Cardiac muscle cell (in vitro differentiated cells and primary cell): ENCODE data around the gene PFAS. TPM values are rescaled to one million over a fixed set of nuclear protein-coding genes. Genes with fewer than 3 reads are reported as not detected.

Source experiments
- DNase-seq, 2 donors: peaks; one replicate each; pipeline versions ENCODE4 v3.0.0 to v3.0.0-alpha.2; 2010 to 2017; ENCODE audit warnings: low read depth in 1 of 2, low spot score in 1 of 2
- H3K27ac ChIP-seq: fragments of 200-600 bp; sonication (generic); 2 replicates; pipeline ENCODE4 v1.5.1; 2016
- H3K27me3 ChIP-seq: fragments of 200-600 bp; sonication (generic); 2 replicates; pipeline ENCODE4 v1.6.0; 2016; ENCODE audit warnings: control low read depth
- H3K36me3 ChIP-seq: fragments of 200-600 bp; sonication (generic); 2 replicates; pipeline ENCODE4 v1.5.1; 2016; ENCODE audit warnings: control low read depth
- H3K4me1 ChIP-seq: fragments of 200-600 bp; sonication (generic); 2 replicates; pipeline ENCODE4 v1.8.1; 2017; ENCODE audit warnings: low read depth, mild to moderate bottlenecking, mixed run types
- H3K4me3 ChIP-seq: fragments of 200-600 bp; sonication (generic); 2 replicates; pipeline ENCODE4 v1.5.1; 2016; ENCODE audit warnings: mild to moderate bottlenecking
- H3K9me3 ChIP-seq: fragments of 200-600 bp; sonication (generic); 2 replicates; pipeline ENCODE4 v1.5.1; 2017; ENCODE audit warnings: low read depth, mild to moderate bottlenecking, control low read depth
- polyA plus RNA-seq: library from polyadenylated mRNA; unstranded; fragments of >200 nt; fragmentation: Nextera tagmentation; extraction: Ambion mirVana; gene quantifications from 2 replicates; pipeline ENCODE4 v1.2.1, GENCODE V29; 2016
- total RNA-seq: library from RNA; depleted of rRNA; stranded (reverse); fragments of >200 nt; gene quantifications from 2 replicates; pipeline ENCODE4 v1.2.3, GENCODE V29; 2016
- TF ChIP-seq, protein P1 (sequence below): IDR thresholded peaks from 2 replicates; pipeline ENCODE4 v1.5.1; 2012; ENCODE audit warnings: low read depth, mild to moderate bottlenecking, low read length

Gene PFAS
- total and polyA plus RNA-seq, 2 experiments from 2014 or later, result 48.2 to 62.5 TPM

DNA sequence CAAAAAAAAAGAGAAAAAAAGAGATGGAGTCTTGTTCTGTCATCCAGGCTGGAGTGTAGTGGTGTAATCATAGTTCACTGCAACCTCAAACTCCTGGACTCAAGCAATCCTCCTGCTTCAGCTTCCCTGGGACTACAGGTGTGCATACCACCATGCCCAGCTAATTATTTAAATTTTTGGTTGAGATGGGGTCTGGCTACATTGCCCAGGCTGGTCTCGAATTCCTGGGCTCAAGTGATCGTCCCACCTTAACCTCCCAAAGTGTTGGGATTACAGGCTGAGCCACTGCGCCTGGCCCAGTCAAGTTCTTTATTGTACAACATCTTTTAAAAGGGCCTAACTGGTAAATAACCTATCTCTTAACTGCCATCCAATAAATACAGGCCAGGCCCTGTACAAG is 33.3 kb downstream of the PFAS start:
- H3K4me1 ChIP-seq, result peaks cover 4% of the 10 kb centered on the region
- no peak overlapping the region for H3K4me3 ChIP-seq
- H3K27me3 ChIP-seq, result no peaks in the 10 kb centered on the region
- TF ChIP-seq, protein P1, sequence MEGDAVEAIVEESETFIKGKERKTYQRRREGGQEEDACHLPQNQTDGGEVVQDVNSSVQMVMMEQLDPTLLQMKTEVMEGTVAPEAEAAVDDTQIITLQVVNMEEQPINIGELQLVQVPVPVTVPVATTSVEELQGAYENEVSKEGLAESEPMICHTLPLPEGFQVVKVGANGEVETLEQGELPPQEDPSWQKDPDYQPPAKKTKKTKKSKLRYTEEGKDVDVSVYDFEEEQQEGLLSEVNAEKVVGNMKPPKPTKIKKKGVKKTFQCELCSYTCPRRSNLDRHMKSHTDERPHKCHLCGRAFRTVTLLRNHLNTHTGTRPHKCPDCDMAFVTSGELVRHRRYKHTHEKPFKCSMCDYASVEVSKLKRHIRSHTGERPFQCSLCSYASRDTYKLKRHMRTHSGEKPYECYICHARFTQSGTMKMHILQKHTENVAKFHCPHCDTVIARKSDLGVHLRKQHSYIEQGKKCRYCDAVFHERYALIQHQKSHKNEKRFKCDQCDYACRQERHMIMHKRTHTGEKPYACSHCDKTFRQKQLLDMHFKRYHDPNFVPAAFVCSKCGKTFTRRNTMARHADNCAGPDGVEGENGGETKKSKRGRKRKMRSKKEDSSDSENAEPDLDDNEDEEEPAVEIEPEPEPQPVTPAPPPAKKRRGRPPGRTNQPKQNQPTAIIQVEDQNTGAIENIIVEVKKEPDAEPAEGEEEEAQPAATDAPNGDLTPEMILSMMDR, result no peak
- H3K27ac ChIP-seq, result no peak overlapping the region
- DNase-seq, result no peak
- H3K9me3 ChIP-seq, result no peaks in the 10 kb centered on the region
- no peaks in the 10 kb centered on the region for H3K36me3 ChIP-seq

DNA sequence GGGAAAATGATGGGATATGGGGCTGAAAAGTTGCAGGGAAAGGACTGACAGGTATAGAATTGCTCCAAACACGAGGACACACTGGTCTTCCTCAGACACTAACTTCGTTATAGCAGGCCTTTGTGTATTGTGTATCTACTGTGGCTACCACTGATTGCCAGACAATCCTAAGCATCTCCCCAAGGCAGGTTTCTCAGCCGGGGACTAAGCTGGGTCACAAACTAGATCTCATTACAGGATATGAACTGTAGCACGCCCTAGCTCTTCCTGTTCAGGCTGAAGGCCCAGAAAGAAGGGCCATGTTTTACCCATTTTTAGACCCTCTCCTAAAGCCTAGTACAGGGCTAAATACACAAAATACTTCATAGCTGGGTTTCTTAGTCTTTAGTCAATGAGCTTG is 34.3 kb downstream of the PFAS start:
- H3K4me1 ChIP-seq, result peaks cover 4% of the 10 kb centered on the region
- no peak for DNase-seq
- no peaks in the 10 kb centered on the region for H3K27me3 ChIP-seq
- no peak overlapping the region for H3K4me3 ChIP-seq
- no peaks in the 10 kb centered on the region for H3K36me3 ChIP-seq
- TF ChIP-seq, protein P1, result no peak
- H3K9me3 ChIP-seq, result no peaks in the 10 kb centered on the region
- H3K27ac ChIP-seq, result no peak overlapping the region

DNA sequence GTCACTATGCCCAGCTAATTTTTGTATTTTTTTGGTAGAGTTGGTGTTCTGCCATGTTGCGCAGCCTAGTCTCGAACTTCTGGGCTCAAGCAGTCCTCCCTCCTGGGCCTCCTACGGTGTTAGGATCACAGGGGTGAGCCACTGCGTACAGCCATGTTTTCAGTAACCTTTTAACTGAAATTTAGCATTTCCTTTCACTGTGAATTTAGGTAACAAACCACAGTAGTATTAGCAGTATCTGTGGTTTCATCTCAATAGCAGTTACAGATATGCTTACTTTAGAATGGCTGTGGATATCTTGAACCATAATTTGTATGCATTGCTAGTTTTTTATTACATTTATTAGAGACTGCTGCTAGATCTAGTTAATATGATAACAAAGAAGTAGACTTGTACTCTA is 35.0 kb downstream of the PFAS start:
- no peak for DNase-seq
- Histone ChIP-seq H3K27me3 (no peaks in the 10 kb centered on the region), H3K27ac (no peak overlapping the region), H3K9me3 (no peaks in the 10 kb centered on the region), H3K4me1 (peaks cover 4% of the 10 kb centered on the region), H3K36me3 (no peaks in the 10 kb centered on the region), H3K4me3 (no peak overlapping the region)
- TF ChIP-seq, protein P1, result no peak

DNA sequence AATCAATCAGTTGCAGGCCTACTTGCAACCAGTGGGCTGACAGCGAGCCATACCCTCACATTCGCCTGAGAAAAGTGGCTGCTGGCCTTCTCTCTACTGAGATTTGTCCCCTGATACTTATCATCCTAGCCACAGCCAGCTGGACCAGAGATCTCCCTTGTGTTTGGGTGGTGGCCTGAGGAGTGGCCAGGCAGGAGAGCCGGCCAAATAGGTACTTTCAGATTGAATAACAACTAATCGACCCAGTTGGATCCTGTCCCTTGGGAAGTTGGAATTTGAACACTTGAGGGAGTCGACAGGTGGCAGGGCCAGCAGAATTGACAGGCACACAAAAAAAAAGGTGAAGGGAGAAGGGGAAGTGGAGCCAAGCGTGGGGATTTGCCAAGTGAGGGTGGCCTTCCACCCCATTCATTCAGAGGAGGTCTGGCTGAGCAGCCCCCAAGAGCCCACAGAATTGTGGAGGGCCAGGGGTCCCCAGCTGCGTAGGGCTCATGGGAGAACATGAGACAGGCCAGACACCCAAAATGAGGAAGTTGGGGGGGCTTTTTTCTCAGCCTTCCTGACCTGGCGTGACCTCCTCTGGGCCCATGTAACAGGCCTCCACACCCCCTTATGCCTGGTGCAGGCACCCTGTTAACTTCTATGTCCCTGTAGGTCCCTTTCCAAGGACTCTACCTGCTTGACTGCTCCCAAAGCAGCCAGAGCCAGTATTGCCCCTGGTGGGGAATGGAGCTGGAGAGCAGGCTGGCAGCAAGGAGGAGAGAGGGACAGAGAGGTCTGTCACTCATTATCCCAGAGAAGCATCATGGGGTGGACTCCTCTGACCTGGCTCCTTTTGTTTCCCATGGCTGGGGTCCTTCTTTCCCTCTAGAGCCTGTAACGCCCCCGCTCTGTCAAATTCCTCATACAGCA is 36.4 kb downstream of the PFAS start:
- Histone ChIP-seq H3K36me3 (no peaks in the 10 kb centered on the region), H3K9me3 (no peaks in the 10 kb centered on the region), H3K4me3 (no peak overlapping the region), H3K27ac (peak overlapping the region; percentile 54), H3K27me3 (no peaks in the 10 kb centered on the region), H3K4me1 (peaks cover 7% of the 10 kb centered on the region)
- DNase-seq, result no peak
- TF ChIP-seq, protein P1, result no peak

DNA sequence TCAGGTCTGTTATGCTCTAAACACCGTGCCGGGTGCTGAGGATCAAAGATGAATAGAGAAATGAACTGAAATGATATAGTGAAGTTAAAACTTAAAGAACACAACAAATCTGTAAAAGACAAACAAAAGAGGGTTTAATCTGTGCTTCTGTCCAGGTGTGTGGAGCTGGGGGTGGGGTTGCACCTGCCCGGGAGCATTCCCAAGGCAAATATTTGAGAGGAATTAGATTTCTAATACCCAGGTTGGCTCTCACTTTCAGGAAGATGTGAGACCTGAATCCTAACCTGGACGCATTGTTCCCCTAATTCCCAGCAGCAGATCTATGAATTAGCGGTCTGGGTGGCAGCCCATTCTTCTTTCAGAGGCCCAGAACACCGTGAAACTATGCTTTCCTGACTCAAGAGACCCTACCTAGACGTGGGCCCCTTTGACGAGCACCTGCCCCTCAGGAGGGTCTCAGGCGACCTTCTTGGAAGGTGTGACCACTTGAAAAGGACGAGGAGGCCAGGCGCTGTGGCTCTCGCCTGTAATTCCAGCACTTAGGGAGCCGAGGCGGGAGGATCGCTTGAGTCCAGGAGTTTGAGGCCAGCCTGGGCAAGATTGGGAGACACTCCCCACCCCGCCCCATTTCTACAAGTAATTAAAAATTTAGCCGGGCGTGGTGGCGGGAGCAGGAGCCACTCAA is 38.7 kb downstream of the PFAS start:
- Histone ChIP-seq H3K27me3 (no peaks in the 10 kb centered on the region), H3K4me3 (peak overlapping the region; percentile 80), H3K27ac (peak overlapping the region; percentile 91), H3K36me3 (no peaks in the 10 kb centered on the region), H3K4me1 (peaks cover 7% of the 10 kb centered on the region), H3K9me3 (no peaks in the 10 kb centered on the region)
- peak in 1 of 2 donors; percentile 5 for DNase-seq
- TF ChIP-seq, protein P1, result no peak
